Fibroblast of skin of back (primary cell): Measurements from ENCODE around the gene MPC2.
A peak's percentile ranks its signal among the peaks of the same experiment; 100 is the strongest.
"Not testable (repeated sequence)": the region's sequence is repeated elsewhere in the genome, so short reads cannot be mapped to it uniquely, and the experiment has no call there.

Experiments
- DNase-seq: peaks from one replicate; pipeline ENCODE4 v3.0.0-alpha.2; 2013

MPC2 gene

DNA sequence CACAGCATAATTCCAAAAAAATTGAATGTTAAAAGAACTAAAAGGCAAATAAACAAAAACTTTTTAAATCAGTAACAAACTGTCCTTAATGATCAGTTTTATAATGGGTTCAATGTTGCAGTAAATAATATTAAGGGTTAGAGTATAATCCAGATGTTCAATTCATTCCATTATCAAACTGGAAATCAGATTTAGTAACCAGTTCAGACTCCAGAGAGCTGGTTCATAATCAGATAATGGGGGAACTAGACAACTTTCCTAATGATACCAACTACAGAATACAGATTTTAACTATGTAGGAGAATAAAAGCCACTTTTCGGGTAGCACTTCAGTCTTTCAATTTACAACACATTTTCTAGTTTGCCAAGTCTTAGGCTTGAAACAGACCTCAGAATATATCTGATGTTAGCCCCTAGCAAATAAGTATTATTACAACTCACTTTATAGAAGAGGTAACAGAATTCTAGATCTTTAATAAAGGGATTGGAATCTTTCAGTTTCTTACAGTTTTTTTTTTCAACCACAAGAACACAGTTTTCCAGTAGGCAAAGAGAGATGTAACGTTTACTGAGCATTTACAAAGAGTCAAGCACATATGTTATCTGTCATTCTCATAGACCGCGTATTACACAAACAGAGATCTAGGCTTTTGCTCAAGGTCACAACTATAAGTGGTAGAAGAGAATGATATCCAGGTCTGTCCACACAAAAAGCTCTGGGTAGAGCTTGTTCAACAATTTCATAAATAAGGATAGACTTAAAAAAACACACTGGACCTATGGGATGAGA, 2.3 kb downstream of the MPC2 start:
- no peak for DNase-seq

DNA sequence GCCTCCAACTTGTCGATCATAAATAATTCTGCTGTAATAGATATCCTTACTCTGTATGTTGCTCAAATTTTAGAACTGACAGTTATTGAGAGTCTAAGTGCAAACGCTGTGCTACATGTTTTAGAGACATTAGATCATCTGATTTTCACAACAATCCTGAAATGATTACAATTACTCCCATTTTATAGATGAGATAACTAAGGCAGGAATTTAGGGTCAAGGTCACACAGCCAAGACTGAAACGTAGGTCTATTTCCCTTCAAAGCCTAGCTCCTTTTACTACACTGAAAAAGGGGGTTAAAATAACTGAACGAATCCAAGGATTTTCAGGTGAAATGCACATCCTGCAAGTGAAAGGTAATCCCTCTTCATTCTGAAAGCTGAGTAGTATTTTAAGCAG, 3.1 kb downstream of the MPC2 start:
- no peak for DNase-seq

DNA sequence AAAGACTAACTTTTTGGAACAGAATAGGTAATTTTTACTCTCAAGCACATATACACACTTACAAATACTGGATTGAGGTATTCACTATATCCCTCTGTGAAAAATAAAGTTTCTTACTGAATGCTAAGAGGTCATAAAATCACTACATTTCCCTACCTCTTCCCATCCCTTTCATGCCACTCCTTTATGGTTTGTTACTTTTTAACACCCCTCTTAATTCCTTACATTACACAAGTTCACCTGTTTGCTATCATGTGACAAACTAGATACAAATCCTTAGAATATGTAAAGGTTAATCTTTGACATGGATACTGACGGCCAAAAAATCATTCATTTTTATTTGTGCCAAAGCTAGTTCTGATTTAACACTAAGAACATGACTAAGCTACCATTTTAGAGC, 7.1 kb downstream of the MPC2 start:
- no peak for DNase-seq

DNA sequence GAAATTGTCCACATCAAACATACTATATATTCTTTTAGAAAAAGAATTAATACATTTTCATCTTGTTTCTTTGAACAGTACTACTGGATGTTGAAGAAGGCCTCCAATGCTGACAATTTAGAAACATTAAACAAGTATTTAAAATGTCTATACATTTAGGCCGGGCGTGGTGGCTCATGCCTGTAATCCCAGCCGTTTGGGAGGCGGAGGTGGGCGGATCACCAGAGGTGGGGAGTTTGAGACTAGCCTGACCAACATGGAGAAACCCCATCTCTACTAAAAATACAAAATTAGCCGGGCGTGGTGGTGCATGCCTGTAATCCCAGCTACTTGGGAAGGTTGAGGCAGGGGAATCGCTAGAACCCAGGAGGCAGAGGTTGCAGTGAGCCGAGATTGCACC, 8.0 kb downstream of the MPC2 start:
- not testable (repeated sequence) for DNase-seq

DNA sequence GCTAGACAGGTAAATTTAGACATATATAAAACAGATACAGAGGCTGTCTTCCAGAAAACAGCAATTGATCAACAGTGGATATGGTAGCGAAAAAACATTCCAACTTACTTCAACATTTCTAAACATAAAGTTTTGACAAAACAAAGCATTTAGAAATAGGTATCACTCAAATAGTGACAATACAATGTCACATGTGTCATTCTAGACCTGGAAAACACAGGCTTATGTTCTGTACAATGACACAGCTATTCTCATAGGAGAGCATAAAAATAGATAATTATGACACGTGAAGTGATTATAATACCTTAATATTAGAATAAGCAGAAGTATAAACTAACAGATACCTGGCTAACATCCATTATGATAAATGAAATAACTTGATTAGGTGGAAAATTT, 8.4 kb downstream of the MPC2 start:
- DNase-seq, result no peak

DNA sequence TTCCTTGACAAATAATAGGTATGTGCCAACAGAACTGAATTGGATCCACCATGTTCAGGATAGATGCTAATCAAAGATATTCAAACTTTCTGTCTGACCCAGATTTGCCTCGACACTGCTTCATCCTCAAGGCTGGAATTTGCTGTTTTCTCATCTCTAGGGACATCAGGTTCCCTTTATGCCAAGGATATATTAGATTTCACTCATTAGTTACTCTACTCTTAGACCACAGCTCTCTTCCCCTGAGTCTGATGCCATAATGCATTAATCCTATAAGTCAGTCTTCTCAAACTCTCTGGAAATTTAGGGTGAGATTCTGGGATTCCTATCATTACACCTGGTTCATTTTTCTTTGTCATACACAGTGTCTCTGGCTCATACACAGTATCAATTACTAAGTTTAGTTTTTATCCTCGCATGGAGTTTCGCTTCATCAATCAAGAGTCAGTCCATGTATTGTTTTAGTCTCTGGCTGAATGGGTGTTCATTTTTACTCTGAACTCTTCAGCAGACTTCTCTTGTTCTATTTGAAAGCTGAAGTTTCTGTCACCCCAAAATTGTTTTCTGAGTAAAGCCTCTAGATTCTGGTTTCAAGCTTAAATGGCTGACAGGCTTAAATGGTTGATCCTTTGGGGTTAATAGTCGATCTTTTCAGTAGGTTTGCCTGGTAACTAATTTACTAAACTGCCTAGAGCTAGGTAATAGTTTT, 9.7 kb downstream of the MPC2 start:
- DNase-seq, result no peak

DNA sequence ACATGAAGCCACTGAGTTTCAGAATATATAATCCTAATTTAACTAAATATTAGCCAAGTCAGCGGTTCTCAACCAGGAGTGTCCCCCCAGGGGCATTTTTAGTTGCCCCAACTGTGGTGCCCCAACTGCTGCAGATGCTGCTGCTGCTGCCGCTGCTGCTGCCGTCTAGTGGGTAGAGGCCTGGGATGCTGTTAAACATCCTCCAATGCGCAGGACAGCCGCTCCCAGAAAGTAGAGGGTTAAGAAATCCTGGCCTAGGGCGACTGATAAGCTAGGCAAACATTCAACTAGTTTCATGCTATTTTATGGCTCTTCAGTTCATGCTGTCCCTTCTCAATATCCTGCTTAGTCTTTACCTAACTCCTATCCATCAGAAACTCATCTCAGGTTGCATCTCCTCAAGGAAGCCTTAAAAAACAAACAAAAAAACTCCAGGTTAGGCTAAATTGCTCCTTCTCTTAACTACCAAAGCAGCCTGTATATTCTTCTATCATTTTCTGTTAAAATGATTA, 10.3 kb downstream of the MPC2 start:
- DNase-seq, result no peak

DNA sequence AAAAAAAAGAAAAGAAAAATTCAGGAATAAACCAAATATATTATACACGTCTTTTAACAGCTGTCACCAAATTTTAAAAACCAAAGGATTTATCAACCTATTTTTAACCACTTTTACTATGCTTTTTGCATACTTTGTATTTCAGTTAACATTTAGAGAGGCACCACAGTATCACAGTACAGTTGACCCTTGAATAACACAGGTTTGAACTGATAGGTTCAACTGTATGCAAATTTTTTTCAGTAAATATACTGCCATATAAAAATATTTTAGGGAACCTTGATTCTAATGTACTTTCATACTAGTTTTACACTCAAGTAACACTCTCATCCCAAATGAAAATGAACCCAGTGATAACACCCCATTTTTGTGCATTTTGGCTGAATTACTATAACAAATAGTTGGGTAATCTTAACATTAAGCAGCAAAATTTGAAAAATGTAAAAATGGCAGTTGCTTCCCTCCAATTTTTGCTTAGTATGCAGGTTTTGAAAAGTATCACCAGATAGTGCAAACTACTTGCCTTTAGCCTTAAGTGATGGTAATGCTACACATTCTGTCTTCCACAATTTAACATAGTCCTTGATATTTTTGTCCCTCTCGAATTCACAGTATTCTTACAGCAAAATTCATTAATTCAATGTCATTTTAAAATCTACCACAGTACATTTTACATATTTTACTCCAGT, 12.2 kb downstream of the MPC2 start:
- no peak for DNase-seq

DNA sequence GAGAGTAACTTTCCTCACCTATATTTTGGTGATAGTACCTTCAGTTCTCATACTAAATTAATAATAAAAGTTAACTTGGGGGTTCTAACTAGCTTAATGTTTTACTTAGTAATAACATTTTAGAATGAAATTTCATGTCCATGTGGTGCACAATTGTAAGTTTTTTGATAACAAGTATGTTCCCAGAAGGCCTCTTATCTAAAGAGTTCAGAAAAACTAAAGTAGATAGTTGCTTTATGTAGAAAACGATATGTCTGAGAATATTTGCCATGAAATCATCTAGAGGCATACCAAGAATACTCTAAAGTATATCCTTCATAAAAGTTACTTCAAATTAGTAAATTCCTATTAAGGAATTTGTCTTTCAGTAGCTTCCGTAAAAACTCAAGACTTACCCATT, 12.8 kb downstream of the MPC2 start:
- no peak for DNase-seq

DNA sequence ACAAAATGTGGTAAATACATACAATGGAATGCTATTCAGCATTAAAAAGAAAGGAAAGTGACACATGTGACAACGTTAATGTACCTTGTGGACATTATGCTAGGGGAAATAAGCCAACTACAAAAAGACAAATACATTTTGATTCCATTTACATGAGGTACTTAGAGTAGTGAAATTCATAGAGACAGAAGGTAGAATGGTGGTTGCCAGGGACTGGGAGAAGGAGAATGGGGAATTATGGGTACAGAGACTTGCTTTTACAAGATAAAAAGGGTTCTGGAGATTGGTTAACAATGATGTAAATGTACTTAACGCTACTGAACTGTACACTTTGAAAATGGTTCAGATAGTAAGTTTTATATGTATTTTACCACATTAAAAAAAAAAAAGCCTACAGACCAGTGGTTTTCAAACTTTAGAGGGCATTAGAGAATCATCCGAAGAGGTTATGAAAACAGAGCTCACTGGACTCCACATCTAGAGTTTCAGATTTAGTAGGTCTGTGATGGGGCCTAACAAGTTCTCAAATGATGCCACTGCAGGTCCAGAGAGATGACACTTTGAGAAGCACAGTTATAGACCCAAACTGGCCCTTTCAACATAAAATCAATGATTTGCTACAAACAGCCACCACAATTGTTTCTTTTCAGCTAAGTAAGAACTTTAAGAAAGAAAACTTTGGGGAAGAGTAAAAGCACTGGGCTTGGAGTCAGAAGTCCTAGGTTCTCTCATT, 13.4 kb downstream of the MPC2 start:
- DNase-seq, result no peak

DNA sequence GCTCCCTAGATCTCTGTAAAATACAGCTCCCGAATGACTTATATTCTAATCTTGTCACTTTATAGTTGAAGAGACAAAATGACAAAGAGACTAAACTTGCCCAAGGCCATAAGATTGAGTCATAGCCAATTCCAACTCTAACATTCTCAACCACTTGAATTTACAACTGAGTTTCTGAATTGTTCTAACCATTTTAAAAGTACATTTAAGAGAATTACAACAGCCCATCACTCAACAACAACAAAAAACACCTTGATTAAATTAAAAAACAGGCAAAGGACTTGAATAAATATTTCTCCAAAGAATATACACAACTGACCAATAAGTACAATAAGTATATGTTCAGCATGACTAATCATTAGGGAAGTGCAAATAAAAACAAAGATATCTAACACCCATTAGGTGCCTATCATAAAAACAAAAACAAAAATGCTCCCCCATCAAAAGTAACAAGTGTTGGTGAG, 14.2 kb downstream of the MPC2 start:
- DNase-seq, result peak; percentile 44

DNA sequence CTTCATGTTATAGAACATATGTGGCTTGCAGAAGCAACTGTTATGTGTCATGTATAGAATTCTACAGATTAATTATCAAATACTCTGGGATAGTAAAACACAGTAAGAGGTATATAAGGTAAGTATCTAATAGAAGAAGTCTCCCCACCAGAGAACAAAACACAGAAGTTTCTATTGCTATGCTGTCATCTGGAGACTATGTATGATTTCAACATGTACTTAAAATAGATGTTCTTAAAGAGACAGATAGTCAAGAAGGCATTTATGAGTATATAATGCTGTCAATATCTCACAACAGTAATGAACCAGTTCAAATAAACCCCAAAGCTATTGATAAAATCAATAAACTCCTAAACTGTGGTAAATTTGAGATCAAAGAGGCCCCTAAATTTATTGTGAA, 14.8 kb downstream of the MPC2 start:
- DNase-seq, result peak; percentile 32

DNA sequence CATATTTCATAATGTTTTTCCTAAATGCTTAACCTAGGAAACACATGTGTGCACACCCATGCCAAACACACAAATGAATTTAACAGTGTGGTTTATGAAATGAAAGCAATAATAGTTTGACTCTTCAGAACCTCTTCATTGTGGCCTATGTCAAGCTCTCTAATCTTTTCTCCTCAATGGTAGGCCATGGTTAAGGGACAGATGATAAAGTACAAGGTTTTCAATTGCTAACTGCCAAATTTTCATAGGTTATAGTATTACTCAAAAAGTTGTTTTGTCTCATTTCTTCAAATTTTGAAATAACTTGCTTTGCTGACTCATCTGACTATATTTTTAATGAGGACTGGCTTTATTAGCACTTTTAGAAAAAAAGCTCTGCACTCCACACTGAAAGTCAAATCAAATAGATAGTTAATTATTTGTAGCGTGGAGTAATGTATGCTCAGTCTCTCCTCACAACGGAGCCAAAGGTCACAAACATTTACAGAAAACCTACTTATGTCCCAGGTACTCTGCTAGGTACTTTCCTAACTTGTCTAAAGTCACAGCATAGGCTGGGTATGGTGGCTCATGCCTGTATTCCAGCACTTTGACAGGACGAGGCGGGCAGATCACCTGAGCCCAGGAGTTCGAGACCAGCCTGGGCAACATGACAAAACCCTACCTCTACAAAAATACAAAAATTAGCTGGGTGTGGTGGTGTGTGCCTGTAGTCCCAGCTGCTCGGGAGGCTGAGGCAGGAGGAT, 19.9 kb downstream of the MPC2 start:
- DNase-seq, result no peak

DNA sequence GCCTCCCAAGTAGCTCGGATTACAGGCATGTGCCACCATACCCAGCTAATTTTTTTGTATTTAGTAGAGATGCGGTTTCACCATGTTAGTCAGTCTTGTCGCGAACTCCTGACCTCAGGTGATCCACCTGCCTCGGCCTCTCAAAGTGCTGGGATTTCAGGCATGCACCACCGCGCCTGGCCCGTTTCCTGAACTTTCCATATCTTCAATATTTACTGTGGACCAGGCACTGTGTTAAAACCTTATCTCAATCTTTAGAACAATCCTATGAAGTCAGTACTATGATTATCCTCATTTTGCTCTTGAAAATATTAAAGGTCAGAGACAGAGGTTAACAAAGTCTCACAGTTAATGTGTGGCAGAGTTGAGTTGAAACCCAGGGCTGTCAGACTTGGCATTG, 21.3 kb downstream of the MPC2 start:
- DNase-seq, result no peak

DNA sequence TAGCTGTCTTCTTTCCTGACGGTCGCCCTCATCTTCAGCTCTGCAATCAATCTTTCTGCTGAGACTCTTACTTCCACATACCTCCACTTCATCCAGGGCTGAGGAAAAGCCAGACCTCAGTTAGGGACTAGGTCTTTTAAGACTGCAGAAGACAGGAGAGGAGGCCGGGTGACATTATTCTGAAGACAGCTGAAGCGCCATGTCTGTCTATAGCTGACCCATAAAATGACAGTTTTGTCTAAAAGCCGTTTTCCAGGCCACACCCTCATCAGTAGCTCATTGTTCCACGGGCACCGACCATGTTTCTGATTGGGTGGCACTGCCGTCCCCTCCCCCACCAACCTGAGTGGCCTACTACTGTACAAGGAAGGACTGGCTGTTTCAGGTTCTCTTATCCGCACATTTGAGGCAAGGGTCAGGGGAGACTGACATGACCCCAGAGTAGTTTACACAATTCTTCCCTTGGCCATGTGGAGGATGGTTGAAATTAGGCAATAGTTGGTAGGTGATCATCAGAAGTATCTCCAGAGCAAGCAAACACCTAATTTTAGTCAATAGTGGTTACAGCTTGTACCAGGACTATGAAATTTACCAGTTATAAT, 22.9 kb downstream of the MPC2 start, which contains the start of gene ADCY10:
ADCY10 (minus strand) TSS at position 240 of the 602 bp plus-strand sequence. CDS start 8,994 bp downstream, outside the sequence.
- no peak for DNase-seq

DNA sequence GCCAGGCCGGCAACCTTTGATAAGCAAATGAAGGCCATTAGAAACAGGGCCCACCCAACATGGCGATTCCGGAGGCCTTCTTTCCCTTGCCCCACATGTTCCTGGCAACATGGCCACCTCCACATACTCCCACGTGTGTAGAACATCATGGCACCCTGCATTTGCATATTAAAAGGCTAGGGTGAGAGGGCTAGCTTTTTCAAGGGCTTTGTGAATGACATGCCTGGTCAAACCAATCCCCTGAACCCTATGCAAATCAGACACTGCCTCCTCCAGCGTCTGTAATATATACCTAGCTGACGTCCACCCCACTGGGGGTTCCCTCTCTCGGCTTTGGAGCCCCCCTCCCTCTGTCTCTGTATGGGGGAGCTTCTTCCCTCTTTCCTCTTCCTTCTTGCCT, 24.6 kb downstream of the MPC2 start:
- DNase-seq, result no peak

DNA sequence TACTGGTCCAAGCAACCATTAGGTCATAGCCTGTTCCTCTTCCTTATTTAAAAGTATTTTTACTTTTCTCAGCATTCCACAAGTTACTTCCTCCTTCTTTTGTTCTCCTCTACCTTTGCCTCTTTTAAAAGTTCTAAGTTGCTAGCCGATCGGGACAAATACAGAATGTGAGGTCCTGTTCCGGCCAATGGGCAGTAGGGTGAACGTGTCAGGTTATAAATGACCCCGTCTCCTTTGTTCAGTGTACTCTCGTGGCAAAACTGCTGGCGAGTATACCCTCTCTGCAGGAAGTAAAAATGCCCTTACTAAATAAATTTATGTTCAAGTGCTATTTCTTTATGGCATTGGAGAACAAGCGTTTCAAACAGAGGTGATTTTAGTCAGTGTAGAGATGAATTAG, 25.5 kb downstream of the MPC2 start:
- DNase-seq, result no peak

DNA sequence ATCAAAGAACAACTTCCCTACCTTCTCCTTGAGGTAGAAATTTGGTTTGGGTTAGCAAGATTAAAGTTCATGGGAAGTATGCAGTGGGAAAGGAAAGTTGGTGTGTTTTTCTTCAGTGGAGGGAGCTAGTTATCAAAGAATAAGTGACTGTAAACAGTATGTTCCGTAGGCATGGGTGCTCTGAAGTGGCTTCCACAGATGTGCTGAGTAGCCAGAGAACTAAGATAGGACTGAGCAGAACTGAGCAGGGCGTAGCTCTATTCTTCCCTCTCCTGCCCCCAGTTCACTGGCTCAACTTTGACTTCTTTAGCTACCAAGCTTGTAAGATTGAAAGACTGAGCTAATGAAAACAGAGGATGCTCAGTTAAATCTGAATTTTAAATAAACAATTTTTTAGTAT, 26.3 kb downstream of the MPC2 start:
- no peak for DNase-seq

DNA sequence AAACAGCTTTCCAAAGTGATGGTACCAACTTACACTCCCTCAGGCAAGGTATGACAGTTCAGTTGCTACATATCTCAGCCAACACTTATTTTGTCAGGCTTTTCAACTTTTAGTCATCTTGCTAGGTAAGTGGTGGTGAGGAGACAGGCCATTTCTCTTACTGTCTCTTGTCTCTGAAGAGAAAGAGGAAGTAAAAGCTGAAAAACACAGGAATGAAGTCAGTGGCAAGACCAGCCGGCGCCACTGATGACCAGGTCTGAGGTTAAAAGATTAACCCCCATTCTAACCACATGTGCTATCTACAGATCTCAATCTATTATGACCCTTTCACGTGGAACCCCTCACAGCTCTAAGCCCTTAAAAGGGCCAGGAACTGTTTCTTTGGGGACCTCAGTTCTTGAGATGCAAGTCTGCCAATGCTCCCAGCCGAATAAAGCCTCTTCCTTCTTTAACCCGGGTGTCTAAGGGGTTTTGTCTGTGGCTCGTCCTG, 27.1 kb downstream of the MPC2 start:
- no peak for DNase-seq

DNA sequence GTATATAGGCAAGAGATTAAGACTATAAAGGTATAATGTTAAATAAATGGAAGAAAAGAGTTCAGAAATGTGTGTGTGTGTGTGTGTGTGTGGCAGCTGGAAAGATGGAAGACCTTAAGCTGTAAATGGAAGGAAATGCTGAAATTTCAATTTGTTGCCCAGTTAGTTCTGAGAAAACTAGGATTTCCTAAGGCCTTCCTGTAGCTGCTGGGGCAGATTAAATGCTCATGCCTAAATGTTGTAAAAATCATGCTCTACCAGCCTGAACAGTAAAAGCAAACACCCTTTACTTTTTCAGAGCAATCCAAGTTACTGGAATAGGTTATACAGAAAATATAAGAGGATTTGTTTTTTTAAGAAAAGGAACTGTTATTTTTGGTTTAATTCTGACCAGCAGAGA, 31.2 kb downstream of the MPC2 start:
- no peak for DNase-seq

DNA sequence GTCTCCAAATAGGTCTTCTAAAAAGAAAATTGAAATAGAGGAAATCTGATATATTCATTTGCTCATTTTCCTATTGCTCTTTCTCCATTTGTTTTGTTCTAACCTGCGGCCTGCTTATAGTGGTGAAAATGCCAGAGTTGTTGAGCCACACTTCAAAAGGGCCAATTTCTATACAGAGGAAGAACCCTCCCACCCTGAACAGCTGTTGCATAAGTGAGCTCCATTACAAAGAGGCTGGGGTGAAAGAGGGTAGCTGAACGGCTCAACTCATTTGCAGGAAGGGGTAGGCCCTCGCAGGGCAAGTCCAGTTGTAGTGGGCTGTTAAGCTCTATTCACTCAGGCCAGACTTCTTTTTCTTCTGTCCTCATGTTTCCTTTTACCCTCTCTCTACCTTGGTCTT, 31.7 kb downstream of the MPC2 start:
- DNase-seq, result no peak
